HCT116 (cell line): ENCODE data around the gene SLC17A1.

Experiments used
- CEBPB ChIP-seq: IDR thresholded peaks from 2 replicates; pipeline ENCODE4 v1.6.1; 2012; ENCODE audit warnings: low read depth
- EZH2 ChIP-seq: fragments of 200-600 bp; sonication (generic); IDR thresholded peaks from 2 replicates; pipeline ENCODE4 v1.6.1; 2017; ENCODE audit warnings: antibody characterized with exemption, mixed run types
- JUND ChIP-seq: IDR thresholded peaks from 2 replicates; pipeline ENCODE4 v1.6.1; 2012
- POLR2A ChIP-seq: IDR thresholded peaks from 2 replicates; pipeline ENCODE4 v1.7.0; 2011; ENCODE audit warnings: borderline replicate concordance; ENCODE audit not compliant: insufficient read depth, insufficient read length; ENCODE audit errors: extremely low read depth
- POLR2AphosphoS5 ChIP-seq: IDR thresholded peaks from 2 replicates; pipeline ENCODE4 v1.6.1; 2011; ENCODE audit warnings: mild to moderate bottlenecking, low read depth, low read length, moderate library complexity
- RAD21 ChIP-seq: IDR thresholded peaks from 2 replicates; pipeline ENCODE4 v1.6.1; 2012; ENCODE audit warnings: low read depth, mild to moderate bottlenecking
- SP1 ChIP-seq: IDR thresholded peaks from 2 replicates; pipeline ENCODE4 v1.6.1; 2012; ENCODE audit warnings: low read depth
- SRF ChIP-seq: IDR thresholded peaks from 2 replicates; pipeline ENCODE4 v1.6.1; 2012; ENCODE audit warnings: low read depth
- YY1 ChIP-seq: IDR thresholded peaks from 2 replicates; pipeline ENCODE4 v1.6.1; 2011; ENCODE audit warnings: low read length, low read depth, moderate library complexity, mild to moderate bottlenecking; ENCODE audit not compliant: insufficient replicate concordance; ENCODE audit errors: extremely low read depth
- TF ChIP-seq, protein P1 (sequence below), 3 experiments: fragments of 200-600 bp in 1 of 3; sonication (generic) in 1 of 3; IDR thresholded peaks in 2 of 3; conservative IDR thresholded peaks in 1 of 3; 2 replicates each; pipeline ENCODE4 v1.5.1; 2012 to 2017; ENCODE audit warnings: low read depth in 2 of 3, low read length in 2 of 3, antibody characterized with exemption in 1 of 3, borderline replicate concordance in 1 of 3, control low read depth in 1 of 3, mild to moderate bottlenecking in 1 of 3, mixed read lengths in 1 of 3, mixed run types in 1 of 3, moderate library complexity in 1 of 3; ENCODE audit not compliant: insufficient read depth in 1 of 3
- TF ChIP-seq, protein P2 (sequence below): IDR thresholded peaks from 2 replicates; pipeline ENCODE4 v1.6.1; 2012

DNA sequence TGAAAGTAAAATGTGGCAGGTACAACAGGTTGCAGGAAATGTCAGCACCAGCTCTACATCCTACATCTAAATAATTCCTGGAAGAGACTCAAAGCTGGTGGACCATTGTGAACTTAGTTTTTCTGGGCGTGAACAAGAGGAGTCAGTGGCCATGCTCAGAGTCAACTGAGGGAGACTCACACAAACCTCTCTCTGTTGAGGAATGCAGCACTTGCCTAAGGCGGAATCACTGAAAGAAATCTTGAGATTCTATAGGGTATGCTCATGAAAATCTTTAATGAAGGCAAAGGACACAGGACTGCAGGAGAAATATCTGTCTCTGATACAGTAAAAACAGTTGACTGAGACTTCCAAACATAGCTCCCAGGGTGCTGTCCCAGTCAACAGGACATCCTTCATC lies 54.8 kb downstream of the SLC17A1 start:
- TF ChIP-seq, protein P1, sequence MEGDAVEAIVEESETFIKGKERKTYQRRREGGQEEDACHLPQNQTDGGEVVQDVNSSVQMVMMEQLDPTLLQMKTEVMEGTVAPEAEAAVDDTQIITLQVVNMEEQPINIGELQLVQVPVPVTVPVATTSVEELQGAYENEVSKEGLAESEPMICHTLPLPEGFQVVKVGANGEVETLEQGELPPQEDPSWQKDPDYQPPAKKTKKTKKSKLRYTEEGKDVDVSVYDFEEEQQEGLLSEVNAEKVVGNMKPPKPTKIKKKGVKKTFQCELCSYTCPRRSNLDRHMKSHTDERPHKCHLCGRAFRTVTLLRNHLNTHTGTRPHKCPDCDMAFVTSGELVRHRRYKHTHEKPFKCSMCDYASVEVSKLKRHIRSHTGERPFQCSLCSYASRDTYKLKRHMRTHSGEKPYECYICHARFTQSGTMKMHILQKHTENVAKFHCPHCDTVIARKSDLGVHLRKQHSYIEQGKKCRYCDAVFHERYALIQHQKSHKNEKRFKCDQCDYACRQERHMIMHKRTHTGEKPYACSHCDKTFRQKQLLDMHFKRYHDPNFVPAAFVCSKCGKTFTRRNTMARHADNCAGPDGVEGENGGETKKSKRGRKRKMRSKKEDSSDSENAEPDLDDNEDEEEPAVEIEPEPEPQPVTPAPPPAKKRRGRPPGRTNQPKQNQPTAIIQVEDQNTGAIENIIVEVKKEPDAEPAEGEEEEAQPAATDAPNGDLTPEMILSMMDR (IDR thresholded peaks at IDR 0.05 in 2 of 3, conservative IDR thresholded peaks at IDR 0.05 in 1 of 3; ENCODE audit: borderline replicate concordance in 1 of 3, insufficient read depth in 1 of 3, low read depth in 2 of 3, low read length in 2 of 3), result no peak
- no peak for TF ChIP-seq POLR2AphosphoS5
- TF ChIP-seq POLR2A, result no peak
- TF ChIP-seq JUND, result no peak
- no peak for TF ChIP-seq EZH2
- TF ChIP-seq YY1, result no peak
- TF ChIP-seq RAD21, result no peak
- TF ChIP-seq SP1, result no peak
- TF ChIP-seq SRF, result no peak
- TF ChIP-seq CEBPB, result no peak
- TF ChIP-seq, protein P2, sequence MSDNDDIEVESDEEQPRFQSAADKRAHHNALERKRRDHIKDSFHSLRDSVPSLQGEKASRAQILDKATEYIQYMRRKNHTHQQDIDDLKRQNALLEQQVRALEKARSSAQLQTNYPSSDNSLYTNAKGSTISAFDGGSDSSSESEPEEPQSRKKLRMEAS, result no peak
